GM12865 (cell line): ENCODE data around the gene FAS.

ENCODE experiments used
- DNase-seq: peaks from one replicate; pipeline ENCODE4 v3.0.0; 2010; ENCODE audit warnings: low read depth
- H3K4me3 ChIP-seq: 2 replicates; pipeline ENCODE4 v1.5.1; 2011; ENCODE audit warnings: mild to moderate bottlenecking, low read depth, low read length, control low read depth
- CTCF ChIP-seq: IDR thresholded peaks from 2 replicates; pipeline ENCODE4 v1.5.1; 2011; ENCODE audit warnings: low read length, control low read depth, low read depth, inconsistent platforms; ENCODE audit not compliant: insufficient read depth; ENCODE audit errors: missing control alignments

Gene FAS

GRCh38 chr10:88983939-88984338 lies 6.7 kb upstream of the FAS start:
- no peak for TF ChIP-seq CTCF
- H3K4me3 ChIP-seq: no peak overlapping the region
- no peak for DNase-seq

GRCh38 chr10:88984525-88984924 lies 6.1 kb upstream of the FAS start:
- TF ChIP-seq CTCF: no peak
- H3K4me3 ChIP-seq: no peak overlapping the region
- no peak for DNase-seq

GRCh38 chr10:88986549-88987242 lies 3.9 kb upstream of the FAS start:
- no peak overlapping the region for H3K4me3 ChIP-seq
- TF ChIP-seq CTCF: peak; percentile 43
- peak; percentile 57 for DNase-seq

GRCh38 chr10:88987243-88987725 lies 3.3 kb upstream of the FAS start:
- TF ChIP-seq CTCF: no peak
- DNase-seq: peak; percentile 66

GRCh38 chr10:88987840-88988239 lies 2.8 kb upstream of the FAS start:
- H3K4me3 ChIP-seq: no peak overlapping the region
- no peak for DNase-seq
- no peak for TF ChIP-seq CTCF

More at GRCh38 chr10:88987243-88987725, 3.3 kb upstream of the FAS start:
- H3K4me3 ChIP-seq: no peak overlapping the region

- peak overlapping the region; percentile 97 for H3K4me3 ChIP-seq
These were observed 1.2 kb upstream of the FAS start for GRCh38 chr10:88989423-88989822.

More at GRCh38 chr10:88989423-88989822, 1.2 kb upstream of the FAS start:
- DNase-seq: no peak
- TF ChIP-seq CTCF: no peak
